Hepatocyte (in vitro differentiated cells): ENCODE results near the gene STMP1. TPM values are rescaled to one million over a fixed set of nuclear protein-coding genes. Genes with fewer than 3 reads are reported as not detected.

ENCODE experiments used
- DNase-seq: peaks from one replicate; pipeline ENCODE4 v3.0.0-alpha.2; 2016; ENCODE audit warnings: low spot score
- H2AFZ ChIP-seq: fragments of 200-600 bp; sonication (generic); 2 replicates; pipeline ENCODE4 v1.6.0; 2016; ENCODE audit warnings: antibody characterized with exemption, mild to moderate bottlenecking
- H3K27ac ChIP-seq: fragments of 200-600 bp; sonication (generic); 2 replicates; pipeline ENCODE4 v1.5.1; 2016; ENCODE audit warnings: mild to moderate bottlenecking
- H3K27me3 ChIP-seq: fragments of 200-600 bp; sonication (generic); 2 replicates; pipeline ENCODE4 v1.6.1; 2016
- H3K36me3 ChIP-seq: fragments of 200-600 bp; sonication (generic); replicated peaks from 2 replicates; pipeline ENCODE4 v1.5.1; 2016; ENCODE audit warnings: low read depth; ENCODE audit not compliant: insufficient read depth
- H3K4me1 ChIP-seq: fragments of 200-600 bp; sonication (generic); 2 replicates; pipeline ENCODE4 v1.5.1; 2016; ENCODE audit warnings: mild to moderate bottlenecking, moderate library complexity; ENCODE audit not compliant: insufficient read depth
- H3K4me2 ChIP-seq: fragments of 200-600 bp; sonication (generic); 2 replicates; pipeline ENCODE4 v1.6.0; 2016
- H3K4me3 ChIP-seq: fragments of 200-600 bp; sonication (generic); 2 replicates; pipeline ENCODE4 v1.5.1; 2016; ENCODE audit warnings: mild to moderate bottlenecking
- H3K79me2 ChIP-seq: fragments of 200-600 bp; sonication (generic); 2 replicates; pipeline ENCODE4 v1.6.0; 2017; ENCODE audit warnings: mild to moderate bottlenecking
- H3K9me2 ChIP-seq: fragments of 200-600 bp; sonication (generic); replicated peaks from 2 replicates; pipeline ENCODE4 v1.6.0; 2017; ENCODE audit warnings: mild to moderate bottlenecking; ENCODE audit not compliant: insufficient read depth
- H3K9me3 ChIP-seq: fragments of 200-600 bp; sonication (generic); 2 replicates; pipeline ENCODE4 v1.5.1; 2016; ENCODE audit warnings: low read depth, mild to moderate bottlenecking
- H4K20me1 ChIP-seq: fragments of 200-600 bp; sonication (generic); 2 replicates; pipeline ENCODE4 v1.6.0; 2016; ENCODE audit warnings: mild to moderate bottlenecking; ENCODE audit not compliant: insufficient read depth, poor library complexity, severe bottlenecking
- EZH2 ChIP-seq: fragments of 200-600 bp; sonication (generic); IDR thresholded peaks from 2 replicates; pipeline ENCODE4 v1.6.1; 2016; ENCODE audit warnings: antibody characterized with exemption, mild to moderate bottlenecking, borderline replicate concordance
- EZH2phosphoT487 ChIP-seq: fragments of 200-600 bp; sonication (generic); IDR thresholded peaks from one replicate; pipeline ENCODE4 v1.6.1; 2018; ENCODE audit warnings: antibody characterized with exemption, mild to moderate bottlenecking, low read depth, moderate library complexity; ENCODE audit not compliant: unreplicated experiment, severe bottlenecking
- WGBS: methylation state at CpG from one replicate; pipeline ENCODE4 v1.1.6; 2016; ENCODE audit warnings: low lambda C conversion rate; ENCODE audit errors: missing lambda C conversion rate; 5-methylcytosine and 5-hydroxymethylcytosine counted together
- polyA plus RNA-seq: library from polyadenylated mRNA; unstranded; fragments of >200 nt; fragmentation: Nextera tagmentation; extraction: Ambion mirVana; gene quantifications from 2 replicates; pipeline ENCODE4 v1.2.1, GENCODE V29; 2016
- total RNA-seq: library from RNA; depleted of rRNA; stranded (reverse); fragments of >200 nt; gene quantifications from 2 replicates; pipeline ENCODE4 v1.2.3, GENCODE V29; 2014
- TF ChIP-seq, protein P1 (sequence below): fragments of 200-600 bp; sonication (generic); IDR thresholded peaks from 2 replicates; pipeline ENCODE4 v1.5.1; 2016; ENCODE audit warnings: antibody characterized with exemption, mild to moderate bottlenecking; ENCODE audit not compliant: poor library complexity

Gene STMP1
- total and polyA plus RNA-seq, 2 experiments from 2014 or later, result 28.1 to 73.6 TPM

GRCh38 chr7:135669774-135670173 is 7.5 kb downstream of the STMP1 start:
- peaks cover 86% of the 10 kb centered on the region for H3K79me2 ChIP-seq

DNA sequence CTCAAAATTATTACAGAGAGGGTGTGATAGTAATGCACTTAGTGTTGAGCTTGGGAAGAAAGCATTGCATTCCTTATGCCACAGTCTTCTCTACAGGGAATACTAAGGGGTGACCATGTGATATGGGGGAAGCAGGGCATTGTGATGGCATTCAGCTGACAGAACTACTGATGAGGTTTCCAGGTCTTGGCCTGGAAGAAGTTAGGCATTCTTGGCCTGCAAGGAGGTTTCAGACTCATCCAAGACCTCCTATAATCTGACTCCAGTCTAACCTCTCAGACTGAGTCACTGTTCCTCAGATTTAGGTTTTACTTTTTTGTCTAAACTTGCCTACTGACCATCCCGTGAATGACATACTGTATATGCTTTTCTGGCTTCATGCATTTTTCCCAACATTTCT is 7.9 kb downstream of the STMP1 start:
- Histone ChIP-seq H3K9me2 (no peaks in the 10 kb centered on the region), H3K36me3 (no peaks in the 10 kb centered on the region), H3K9me3 (no peaks in the 10 kb centered on the region), H4K20me1 (peaks cover 5% of the 10 kb centered on the region), H3K79me2 (peaks cover 82% of the 10 kb centered on the region), H3K27me3 (no peaks in the 10 kb centered on the region), H3K4me2 (no peak overlapping the region), H3K4me3 (no peak overlapping the region), H3K27ac (no peak overlapping the region), H2AFZ (no peak overlapping the region), H3K4me1 (no peaks in the 10 kb centered on the region)
- DNase-seq, result no peak
- TF ChIP-seq EZH2phosphoT487 (no peak), EZH2 (no peak)
- TF ChIP-seq, protein P1, sequence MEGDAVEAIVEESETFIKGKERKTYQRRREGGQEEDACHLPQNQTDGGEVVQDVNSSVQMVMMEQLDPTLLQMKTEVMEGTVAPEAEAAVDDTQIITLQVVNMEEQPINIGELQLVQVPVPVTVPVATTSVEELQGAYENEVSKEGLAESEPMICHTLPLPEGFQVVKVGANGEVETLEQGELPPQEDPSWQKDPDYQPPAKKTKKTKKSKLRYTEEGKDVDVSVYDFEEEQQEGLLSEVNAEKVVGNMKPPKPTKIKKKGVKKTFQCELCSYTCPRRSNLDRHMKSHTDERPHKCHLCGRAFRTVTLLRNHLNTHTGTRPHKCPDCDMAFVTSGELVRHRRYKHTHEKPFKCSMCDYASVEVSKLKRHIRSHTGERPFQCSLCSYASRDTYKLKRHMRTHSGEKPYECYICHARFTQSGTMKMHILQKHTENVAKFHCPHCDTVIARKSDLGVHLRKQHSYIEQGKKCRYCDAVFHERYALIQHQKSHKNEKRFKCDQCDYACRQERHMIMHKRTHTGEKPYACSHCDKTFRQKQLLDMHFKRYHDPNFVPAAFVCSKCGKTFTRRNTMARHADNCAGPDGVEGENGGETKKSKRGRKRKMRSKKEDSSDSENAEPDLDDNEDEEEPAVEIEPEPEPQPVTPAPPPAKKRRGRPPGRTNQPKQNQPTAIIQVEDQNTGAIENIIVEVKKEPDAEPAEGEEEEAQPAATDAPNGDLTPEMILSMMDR, result no peak
- WGBS, result 67% methylated on average over 1 of the region's 1 CpG

More at GRCh38 chr7:135669774-135670173, 7.5 kb downstream of the STMP1 start:
- H3K9me2 ChIP-seq, result no peaks in the 10 kb centered on the region
- no peak overlapping the region for H2AFZ ChIP-seq
- no peaks in the 10 kb centered on the region for H3K9me3 ChIP-seq
- WGBS, result 89% methylated on average over 1 of the region's 1 CpG
- no peak overlapping the region for H3K4me2 ChIP-seq
- H3K27me3 ChIP-seq, result no peaks in the 10 kb centered on the region
- no peak overlapping the region for H3K27ac ChIP-seq
- no peak overlapping the region for H3K4me3 ChIP-seq
- H4K20me1 ChIP-seq, result peaks cover 5% of the 10 kb centered on the region
- H3K36me3 ChIP-seq, result no peaks in the 10 kb centered on the region
- no peaks in the 10 kb centered on the region for H3K4me1 ChIP-seq
- TF ChIP-seq EZH2phosphoT487, result no peak
- TF ChIP-seq, protein P1, result no peak
- TF ChIP-seq EZH2, result no peak
- no peak for DNase-seq

DNA sequence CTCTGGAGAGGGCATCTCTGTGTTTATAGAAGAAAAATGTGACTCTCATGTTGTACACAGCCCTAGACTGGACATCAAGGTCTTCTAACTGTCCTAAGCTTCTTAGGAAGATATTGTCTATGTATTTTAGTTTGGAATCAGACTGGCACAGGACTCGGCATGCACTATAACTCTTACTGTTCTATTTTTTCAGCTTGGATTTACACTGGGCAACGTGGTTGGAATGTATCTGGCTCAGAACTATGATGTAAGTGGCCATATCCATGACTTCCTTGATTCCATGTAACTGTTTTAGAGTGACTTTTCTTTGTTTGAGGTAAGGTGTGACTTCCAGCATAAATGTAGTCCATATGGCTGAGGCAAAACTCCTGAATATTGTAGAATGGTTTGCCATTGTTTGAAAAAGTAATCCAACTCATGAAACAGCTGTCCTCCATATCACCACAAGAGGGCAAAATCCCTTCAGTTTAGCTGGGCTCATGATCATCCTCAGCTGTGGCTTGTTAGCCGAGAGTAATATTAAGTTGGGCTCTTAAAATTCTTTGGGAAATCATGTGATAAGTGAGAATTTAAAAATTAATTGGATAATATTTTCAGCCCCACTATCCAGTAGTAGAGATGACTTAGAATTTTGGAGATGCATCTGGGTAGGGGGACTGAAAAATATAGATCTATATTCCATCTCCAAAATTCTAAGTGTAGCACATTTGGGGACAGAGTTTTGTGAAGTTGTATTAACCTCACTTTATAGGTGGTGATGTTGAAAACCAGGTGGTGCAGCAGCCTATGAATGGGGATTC is 10.4 kb downstream of the STMP1 start:
- H3K36me3 ChIP-seq, result no peaks in the 10 kb centered on the region
- H3K4me1 ChIP-seq, result no peaks in the 10 kb centered on the region
- no peak overlapping the region for H3K4me3 ChIP-seq
- peaks cover 63% of the 10 kb centered on the region for H3K79me2 ChIP-seq
- TF ChIP-seq, protein P1, result peak; percentile 87
- no peak for TF ChIP-seq EZH2
- no peaks in the 10 kb centered on the region for H3K9me3 ChIP-seq
- H3K27me3 ChIP-seq, result no peaks in the 10 kb centered on the region
- DNase-seq, result peak; percentile 67
- H3K27ac ChIP-seq, result peak overlapping the region; percentile 3
- H3K9me2 ChIP-seq, result no peaks in the 10 kb centered on the region
- H4K20me1 ChIP-seq, result peaks cover 5% of the 10 kb centered on the region
- no peak overlapping the region for H2AFZ ChIP-seq
- H3K4me2 ChIP-seq, result no peak overlapping the region
- WGBS, result 65% methylated on average over 3 of the region's 3 CpGs
